Activated T-cell treated with anti-CD3 and anti-CD28 coated beads for 1 hour (primary cell): ENCODE results near the gene ATXN1.

Experiments
- DNase-seq: peaks from one replicate; pipeline ENCODE4 v3.0.0-alpha.2; 2020; ENCODE audit warnings: low read depth

Gene ATXN1

DNA sequence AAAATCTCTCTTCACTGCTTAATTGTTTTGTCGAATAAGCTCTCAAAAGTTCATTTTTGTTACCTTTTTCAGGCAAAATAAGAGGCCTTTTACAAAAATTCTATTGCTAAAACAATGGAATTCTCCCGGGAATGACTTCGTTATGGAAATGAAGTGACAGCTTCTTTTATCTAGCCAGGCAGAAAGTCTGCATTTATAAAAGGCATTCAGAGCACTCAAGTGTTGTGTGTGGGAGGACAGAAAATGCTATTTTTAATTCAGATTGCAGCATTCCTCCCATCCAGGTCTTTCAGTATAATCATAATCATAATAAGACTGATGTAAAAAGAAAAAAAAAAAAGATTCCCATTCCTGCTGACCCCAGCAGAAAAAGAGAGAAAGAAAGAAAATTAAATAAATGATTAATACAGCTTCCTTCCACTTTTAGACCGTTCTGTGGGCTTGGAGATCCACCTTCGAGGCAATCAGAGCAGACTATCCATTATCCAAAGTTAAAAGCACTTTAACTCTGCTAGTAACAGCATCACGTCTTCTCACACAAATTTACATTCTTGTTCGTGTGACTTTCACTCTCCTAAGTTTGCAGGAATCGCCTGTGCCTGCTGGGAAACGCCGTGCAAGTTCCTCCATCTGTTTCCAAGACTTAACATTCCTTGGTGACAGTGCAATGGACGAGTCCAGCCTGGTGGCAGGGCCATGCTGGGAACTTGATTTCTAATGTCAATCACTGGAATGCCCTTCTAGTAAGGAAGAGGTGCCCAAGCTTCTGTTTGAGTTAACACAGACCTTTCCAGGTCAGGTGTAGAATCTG lies 264.1 kb downstream of the ATXN1 start:
- no peak for DNase-seq

DNA sequence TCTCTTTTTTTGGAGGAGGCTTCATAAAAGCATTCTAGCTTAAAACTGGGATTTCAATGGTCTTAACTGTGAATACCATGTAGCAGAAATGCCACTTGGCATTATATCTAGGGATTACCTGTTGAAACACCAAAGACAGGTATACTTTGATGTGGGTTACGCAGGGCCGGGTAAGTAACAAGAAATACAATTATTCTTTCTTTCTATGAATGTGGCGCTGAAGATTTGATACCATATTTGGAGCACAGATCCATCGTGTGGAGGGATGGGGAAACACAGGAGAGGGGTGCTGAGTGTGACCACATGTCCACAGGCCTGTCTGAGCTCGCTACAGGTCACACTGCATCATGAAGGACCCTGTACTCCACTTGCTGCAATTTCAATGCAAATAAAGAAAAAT lies 265.1 kb downstream of the ATXN1 start:
- DNase-seq, result no peak

DNA sequence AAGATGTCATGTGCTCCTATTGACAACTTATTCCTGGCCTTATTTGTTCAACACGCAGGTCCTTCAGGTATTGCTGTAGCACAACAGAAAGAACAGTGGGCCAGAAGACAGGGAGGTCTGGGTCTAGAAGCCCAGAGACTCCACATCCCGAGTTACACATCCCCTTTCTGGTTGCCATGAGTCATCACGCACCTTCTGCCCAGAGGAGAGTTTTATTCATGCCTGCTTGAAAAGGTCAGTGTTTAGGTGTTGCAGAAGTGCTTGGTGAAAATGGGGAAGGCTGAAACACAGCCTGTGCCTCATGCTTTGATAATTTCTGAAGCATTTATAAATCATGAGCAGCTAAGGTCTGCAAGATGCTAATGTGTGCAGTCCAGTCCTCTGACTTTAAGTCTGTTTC lies 266.5 kb downstream of the ATXN1 start:
- DNase-seq, result no peak

DNA sequence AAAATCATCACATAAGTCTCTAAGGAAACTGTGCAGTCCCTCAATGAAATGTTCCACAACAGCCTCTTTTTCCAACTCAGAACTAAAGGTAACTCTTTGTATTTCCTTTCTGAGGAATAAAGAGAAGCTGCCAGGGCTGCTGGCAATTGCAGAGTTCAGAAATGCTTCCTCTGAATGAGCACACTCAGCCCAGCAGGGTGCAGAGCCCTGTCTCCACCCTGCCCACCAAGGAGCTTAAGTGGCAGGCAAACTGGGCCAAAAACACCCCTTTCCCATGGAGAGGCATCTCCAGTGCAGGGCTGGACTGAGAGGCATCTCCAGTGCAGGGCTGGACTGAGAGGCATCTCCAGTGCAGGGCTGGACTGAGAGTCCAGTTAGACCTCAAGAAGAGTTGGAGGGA lies 267.5 kb downstream of the ATXN1 start:
- DNase-seq, result no peak

DNA sequence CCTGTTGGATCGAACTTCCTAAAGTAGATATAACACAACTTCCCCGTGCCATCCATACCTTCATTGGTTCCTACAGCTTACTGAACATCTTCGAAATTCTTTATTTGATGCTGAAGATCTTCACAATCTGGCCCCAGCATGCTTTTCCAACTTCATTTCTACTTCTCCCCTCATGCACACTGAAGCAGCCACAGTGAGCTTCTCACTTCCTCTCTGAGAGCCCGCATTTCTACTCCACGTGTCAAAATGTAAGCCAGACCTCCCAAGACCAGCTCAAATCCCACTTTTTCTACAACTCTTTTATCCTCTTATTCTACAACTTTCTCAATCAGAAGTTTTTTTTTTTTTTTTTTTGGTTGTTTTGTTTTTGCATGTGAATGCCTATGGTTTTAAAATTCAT lies 268.1 kb downstream of the ATXN1 start:
- no peak for DNase-seq

DNA sequence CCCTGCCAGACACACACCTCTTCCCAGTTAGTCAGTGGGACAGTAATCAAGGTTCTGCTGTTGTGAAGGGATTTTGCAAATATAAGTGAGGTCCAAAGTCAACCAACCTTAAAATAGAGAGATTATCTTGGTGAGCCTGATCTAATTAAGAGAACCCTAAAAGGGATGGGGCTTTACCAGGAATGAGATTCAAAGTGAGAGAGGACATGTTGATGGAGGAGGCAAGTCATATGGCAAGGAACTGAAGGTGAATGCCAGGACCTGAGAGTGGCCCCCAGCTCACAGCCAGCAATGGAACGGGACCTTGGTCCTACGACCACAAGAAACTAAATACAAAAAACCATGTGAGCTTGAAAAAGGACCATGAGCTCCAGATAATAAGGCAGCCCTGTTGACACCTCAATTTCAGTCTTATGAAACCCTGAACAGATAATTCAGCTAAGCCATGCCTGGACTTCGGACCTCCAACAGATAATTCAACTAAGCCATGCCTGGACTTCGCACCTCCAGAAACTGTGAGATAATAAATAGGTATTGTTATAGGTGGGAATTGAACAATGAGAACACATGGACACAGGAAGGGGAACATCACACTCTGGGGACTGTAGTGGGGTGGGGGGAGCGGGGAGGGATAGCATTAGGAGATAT lies 269.5 kb downstream of the ATXN1 start:
- DNase-seq, result no peak

DNA sequence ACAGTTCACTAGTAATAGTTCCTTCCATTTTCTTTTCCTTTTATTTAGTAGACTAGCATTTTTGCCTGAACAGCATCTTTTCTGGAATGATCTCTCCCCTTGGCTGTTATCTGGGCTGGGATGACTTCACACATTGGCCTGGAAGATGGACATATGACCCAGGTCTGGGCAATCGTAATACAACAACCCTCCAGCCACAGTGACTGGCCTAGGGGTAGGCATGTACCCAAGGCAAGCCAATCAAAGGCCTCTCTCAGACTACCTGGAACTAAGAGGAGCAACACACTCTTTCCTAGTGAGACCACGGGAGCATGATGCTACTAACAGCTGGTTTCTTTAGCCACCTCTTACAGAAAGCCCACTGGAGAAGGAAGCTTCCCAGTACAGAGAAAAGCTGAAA lies 270.6 kb downstream of the ATXN1 start:
- DNase-seq, result no peak

DNA sequence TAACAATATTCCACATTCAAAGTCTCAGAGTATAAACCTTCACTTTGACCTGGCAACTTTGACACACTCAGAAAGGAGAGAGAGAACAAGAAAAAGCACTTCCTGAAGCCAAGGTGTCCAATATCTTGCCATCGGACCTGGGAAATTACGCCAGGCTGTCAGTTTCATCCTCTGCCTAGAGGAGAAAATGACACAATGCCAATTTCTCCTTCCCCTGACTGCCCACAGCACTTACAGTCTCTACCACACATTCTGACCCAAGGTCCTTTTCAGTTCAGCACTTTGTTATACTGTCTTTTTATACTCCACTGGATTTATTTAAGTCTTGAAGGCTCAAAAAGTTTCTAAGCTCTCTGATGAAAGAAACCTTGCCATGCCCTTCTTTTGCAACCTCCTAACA lies 272.4 kb downstream of the ATXN1 start:
- no peak for DNase-seq

DNA sequence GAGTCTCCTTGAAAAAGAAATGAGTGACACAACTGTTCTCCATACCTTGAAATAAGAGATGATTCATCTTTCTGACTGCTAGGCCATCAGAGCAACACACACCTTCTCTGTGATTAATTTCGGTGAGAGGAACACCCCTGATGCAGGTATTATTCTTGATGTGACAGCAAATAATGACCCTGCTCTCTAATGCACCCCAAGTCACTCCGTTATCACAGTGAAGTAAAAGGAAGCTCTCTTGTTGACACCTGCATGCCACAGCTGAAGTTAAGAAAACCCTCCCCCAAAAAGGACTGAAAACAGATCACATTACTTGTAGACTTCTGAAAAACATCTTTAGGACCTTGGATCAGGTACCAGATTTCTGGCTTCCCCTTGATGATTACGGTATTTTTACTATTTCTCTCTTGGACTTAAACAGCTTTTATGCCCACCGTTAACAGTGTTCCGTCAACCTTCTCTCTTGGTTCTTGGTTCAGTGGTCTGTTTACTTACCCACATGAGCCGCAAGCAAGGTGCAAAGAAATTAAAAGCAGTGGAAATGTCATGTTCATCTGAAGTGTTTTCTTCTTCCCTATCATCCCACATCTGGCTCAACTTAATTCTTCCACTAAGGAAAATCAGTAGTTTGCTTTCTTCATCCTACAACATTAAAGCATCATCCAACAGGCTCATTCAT lies 273.1 kb downstream of the ATXN1 start:
- DNase-seq, result no peak

DNA sequence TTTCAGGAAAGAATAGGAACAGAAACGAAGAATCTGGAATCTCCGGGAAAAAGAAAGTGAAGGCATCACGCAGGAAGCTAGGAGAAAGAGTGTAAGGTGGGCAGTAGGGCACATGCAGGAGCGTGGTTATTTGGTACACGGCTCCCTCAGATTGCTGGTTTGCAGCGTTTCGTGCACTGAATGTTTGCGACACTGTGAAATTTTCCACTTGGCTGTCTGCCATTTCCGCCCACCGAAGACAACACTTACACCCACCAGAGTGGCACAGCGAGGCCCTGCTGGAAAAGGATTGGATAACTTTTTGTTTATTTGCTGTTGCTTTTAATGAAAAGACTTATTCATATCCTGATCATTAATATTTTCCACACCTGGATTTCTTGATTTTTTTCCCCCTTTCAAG lies 274.6 kb downstream of the ATXN1 start:
- DNase-seq, result peak; percentile 32

DNA sequence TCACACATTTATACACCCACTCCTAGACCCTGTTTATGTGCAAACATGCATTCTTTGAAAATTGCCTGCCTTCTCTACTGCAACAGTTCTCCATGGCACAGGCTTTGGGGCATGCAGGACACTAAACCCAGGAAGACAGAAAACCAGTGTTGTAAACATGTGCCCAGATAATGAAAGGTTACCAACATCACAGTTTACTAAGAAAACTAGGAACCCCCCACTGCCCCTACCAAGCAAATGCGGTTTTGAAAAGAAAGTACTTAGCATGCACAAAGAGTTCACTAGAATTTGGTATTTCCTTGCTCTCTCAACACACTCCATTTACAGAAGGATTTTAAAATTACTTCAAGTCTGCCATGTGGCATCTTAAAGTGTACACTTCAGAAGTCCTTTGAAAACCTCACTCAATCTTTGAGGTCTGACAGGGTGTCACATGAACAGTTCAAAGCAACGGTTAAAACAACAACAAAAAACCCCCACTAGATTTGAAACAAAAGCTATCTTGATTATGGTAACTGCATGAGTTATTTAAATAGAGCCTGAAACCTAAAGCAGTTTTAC lies 277.9 kb downstream of the ATXN1 start:
- DNase-seq, result no peak

DNA sequence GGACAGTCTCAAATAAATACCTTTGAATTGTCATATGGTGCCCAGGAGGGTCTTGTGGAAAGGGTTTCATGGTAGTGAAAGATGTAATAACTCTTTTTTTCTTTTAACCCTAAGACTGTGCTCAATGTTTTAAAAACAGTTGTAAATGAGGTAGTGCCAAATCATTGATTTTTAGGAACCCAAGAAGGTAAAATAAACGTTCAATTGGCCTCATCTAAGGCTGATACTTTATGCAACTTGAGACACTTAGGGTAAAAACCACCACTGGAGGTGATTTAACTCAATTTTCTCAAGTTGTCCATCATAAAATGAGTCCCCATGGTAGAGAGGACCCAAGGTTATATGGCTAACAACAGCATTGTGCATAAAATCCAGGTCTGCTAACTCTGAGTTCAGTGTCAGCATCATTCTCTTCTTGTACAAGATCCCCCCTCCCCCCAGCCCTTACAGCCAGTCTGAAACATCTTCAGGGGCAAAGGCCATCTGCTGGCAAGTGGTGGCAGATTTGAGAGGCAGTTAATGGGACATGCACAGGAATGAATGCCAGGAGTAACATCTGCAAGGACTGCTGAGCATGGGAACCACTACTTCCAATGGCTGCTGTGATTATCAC lies 278.5 kb downstream of the ATXN1 start:
- no peak for DNase-seq

DNA sequence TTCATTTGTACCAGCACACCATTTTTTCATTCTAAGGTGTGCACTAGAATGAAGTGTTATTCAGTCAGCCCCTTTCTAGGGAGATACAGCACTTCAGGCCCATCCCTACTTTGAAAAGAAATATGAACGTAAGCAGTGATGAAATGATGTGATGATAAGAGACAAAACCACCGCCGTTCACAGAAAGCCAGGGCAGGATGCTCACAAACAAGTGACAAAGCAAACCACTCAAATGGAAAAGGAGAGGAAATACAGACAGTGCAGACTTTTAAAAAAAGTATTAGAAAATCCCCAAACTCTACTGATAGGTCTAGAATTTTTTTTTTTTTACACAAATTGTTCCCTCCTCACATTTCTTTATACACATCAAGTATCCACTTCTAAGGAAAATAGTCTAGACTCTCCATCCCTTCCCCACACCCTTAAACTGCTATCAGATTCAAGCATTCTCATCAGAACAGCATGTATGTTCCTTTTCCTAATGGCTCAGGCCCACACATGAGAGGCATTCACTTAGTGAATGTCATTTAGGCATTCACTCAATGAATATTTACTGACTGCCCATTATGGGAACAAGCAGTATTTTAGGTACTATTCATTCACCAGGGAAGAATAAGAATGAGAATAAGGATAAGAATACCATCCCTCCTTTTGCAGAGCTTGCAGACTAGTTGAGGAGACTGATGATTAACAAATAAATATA lies 279.4 kb downstream of the ATXN1 start:
- DNase-seq, result peak; percentile 42

DNA sequence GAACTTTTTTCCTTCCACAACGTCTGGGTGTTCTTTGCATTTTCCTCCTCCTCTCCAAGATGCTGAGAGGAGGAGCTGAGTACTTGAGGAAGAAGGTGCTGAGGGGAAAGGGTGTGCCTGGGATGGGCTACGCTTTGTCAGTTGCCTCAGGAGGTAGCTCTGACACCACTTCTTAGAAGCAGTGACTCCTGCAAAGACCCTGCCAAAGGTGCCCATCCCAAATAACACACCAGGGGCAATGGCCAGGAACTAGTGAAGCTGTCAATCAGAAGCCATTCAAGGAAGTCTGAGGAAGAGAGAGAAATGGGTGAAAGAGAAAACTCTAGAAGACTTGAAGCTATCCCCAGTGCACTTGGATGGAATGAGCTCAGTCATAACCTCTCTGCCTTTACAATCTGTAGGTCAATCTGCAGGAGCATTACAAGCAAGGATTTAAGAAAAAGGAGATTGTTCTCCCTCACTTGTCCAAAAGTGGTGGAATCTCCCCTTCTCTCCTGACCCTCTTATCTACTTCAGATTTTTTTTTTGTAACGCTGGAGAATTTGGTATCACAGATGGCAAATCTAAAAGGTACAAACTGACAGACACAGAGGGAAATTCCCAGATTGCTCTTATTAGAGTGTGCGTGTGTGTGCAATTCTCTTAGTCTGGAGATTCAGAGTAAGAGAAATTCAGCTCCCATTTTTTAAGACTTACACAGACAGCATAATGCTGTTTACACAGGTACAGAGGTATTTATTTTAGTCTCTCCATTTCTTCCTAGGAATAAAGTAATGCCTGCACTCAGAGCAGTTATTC lies 280.3 kb downstream of the ATXN1 start:
- DNase-seq, result no peak

DNA sequence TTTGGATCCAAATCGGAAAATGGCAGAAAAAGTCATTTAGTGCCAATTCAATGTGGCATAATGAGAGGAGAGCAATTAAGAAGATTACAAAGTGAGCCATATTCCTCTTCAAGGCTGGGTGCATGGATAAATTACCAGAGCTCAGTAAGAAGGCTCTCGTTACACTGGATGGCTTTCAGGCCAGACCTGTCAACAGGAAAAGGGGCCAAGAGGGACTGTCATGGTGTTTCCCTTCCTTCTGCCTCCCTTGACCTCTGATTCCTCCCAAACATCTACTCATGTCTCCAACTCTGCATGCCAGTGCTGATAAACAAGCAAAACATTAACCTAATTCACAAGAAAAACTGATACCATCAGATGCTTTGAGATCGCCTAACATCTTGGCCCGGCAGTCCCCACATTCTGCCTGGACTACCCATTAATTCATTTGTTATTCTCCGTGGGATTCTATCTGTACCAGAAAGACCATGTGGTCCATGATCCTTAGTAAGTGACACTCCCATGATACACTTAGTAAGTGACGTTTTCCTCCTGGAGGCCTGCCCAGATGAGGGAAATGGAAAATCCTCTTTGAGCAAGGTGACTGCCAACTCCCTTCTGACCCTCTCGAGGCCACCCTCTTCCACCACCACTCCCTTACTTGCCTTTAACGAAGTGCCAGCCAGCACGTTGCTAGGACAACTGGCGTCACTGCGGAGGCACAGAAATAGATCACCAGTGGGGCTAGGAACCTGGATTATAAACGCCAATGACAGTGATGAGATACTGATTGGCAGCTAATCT lies 283.7 kb downstream of the ATXN1 start:
- DNase-seq, result no peak

DNA sequence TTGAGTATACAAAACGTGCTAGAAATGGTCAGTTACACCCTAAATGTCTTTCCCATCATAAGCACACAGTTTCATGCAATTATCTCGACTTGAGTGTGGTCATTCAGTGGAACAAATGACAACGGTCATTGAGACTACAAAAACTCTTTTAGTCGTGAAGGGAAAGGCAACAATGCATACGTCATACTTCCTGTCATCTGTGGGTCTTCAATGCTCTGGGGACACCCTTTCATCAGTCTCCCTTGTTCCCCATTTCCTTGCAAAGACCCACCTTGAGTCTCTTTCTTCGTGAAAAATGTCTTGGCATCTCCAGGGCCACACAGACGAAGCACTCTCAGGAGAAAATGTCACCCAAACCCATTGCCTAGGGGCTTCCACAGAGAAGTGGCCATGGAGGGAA lies 284.4 kb downstream of the ATXN1 start:
- DNase-seq, result no peak

DNA sequence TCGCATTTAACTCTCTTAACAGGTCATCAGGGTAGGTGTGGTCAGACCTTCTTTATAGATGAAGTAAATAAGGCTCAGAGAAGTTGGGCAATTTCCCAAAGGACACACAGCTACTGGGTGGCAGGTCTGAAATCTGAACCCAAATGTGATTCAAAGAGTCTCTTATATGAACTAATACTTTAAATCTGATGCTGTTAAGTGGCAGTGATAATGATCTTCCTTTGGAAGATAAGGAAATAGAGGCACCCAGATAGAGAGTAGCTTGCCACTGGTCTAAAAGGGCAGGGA lies 285.8 kb downstream of the ATXN1 start:
- no peak for DNase-seq

DNA sequence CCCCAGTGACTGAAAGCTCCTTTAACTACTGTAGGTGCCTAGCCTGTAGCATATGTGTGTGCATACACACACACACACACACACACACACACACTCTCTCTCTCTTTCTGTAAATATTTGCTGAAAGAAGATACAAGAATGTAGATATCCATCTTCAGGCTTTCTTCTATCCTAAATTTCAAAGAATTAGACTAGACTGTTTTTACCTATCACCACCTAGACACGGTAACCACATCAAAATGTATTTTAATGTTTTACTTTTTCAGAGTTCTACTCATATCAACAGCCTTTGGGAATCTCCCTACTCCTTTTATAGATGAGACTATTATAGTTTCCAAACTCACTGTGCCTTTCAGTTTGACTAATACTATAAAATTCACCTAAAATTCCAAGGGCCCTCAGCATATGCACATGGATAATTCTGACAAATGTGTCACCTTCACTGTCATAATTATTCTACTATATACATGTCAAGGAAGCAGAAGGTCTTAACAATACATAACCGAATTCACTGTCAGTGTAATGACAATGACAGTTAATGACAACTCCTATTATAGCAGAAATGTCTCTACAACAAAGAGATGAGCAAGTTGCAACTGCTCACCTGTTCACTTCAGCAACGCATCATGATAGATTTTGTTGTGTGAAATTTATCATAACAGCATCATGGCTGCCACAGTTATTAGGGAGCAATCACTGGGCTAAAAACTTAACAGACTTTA lies 286.3 kb downstream of the ATXN1 start:
- DNase-seq, result no peak

DNA sequence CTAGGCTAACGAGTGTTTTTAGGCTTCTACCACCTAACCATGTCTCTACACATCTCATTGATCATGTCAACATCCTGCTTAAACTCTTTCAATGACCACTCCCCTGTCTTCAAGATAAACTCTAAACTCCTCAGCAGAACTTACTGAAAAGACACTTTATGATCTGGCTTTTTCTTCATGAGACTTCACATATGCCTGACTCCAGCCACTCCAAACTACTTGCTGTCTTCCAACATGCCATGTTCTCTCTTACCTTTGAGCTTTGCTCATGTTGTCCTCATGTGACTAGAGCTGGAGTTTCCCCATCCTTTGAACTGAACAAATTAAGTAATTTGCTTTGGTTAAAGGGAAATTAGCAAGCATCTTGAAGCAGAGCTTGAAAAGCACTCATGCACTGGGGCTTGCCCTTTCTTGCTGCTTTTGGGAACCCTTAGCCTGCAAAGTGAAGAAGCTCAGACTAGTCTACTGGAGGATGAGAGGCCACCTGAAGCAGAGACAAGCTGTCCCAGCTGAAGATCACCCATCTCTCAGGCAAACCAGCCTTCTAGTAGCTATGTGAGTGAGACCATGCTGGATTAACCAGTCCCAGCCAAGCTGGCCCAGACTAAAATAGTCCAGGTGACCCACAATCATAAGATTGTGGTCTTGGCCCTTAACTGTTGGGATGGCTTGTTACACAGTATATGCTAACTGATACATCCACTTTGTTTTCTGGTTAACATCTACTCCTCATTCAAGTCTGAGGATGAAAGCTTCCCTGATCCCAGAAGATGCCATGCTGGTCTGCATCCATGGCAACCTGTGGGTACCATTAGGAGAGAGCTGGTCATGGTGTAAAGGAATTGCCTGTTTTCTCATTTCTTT lies 287.1 kb downstream of the ATXN1 start:
- DNase-seq, result no peak
